GM12878 (cell line): ENCODE data around the gene RIN2. TPM values are rescaled to one million over a fixed set of nuclear protein-coding genes. Genes with fewer than 3 reads are reported as not detected.

Experiments
- ATAC-seq: fragments of 200-7000 bp; cut with Tn5 transposase; 3 replicates; pipeline ENCODE4 v1.9.1; 2020; ENCODE audit warnings: mild to moderate bottlenecking, moderate library complexity
- BruUV-seq: library from RNA; stranded (reverse); fragments of 400-500 nt; replicated peaks from 2 replicates; lab custom pipeline; 2021; lab: Mats Ljungman, UMichigan
- CTCF ChIA-PET: fragments of 300-600 bp; sonication (Branson Sonifier 250); formaldehyde crosslinking; extraction: SDS; loops from one replicate; lab custom pipeline; 2021; ENCODE audit warnings: inconsistent platforms; lab: Yijun Ruan, JAX
- POLR2A ChIA-PET: fragments of 350-600 bp; formaldehyde crosslinking; extraction: SDS; loops from one replicate; lab custom pipeline; 2021; ENCODE audit warnings: inconsistent platforms; lab: Charles Lee
- RAD21 ChIA-PET: fragments of 300-600 bp; sonication (Branson Sonifier 250); formaldehyde crosslinking; loops from one replicate; lab custom pipeline; 2023; ENCODE audit warnings: antibody characterized with exemption; ENCODE audit not compliant: unreplicated experiment; lab: Charles Lee
- SMC1A ChIA-PET: fragments of 300-600 bp; sonication (Branson Sonifier 250); formaldehyde crosslinking; loops from one replicate; lab custom pipeline; 2023; ENCODE audit not compliant: unreplicated experiment, uncharacterized antibody; lab: Charles Lee
- DNase-seq: peaks from one replicate; pipeline ENCODE4 v3.0.0-alpha.2; 2011; ENCODE audit warnings: low read depth, low spot score
- FAIRE-seq: peaks from 3 replicates; lab custom pipeline; 2011; peaks lifted over from hg19 to GRCh38; lab: Jason Lieb, UNC
- H2AFZ ChIP-seq: 2 replicates; pipeline ENCODE4 v1.6.0; 2011; ENCODE audit warnings: low read depth, low read length, control low read depth; ENCODE audit not compliant: control insufficient read depth
- H3K27ac ChIP-seq: 2 replicates; pipeline ENCODE4 v1.5.1; 2011; ENCODE audit warnings: control low read depth; ENCODE audit not compliant: control insufficient read depth, insufficient read depth
- H3K27me3 ChIP-seq, 2 experiments: replicated peaks in 1 of 2; 2 replicates each; pipeline versions ENCODE4 v1.6.0 to v1.6.1; 2011; ENCODE audit warnings: low read length in 1 of 2; ENCODE audit not compliant: control insufficient read depth in 2 of 2, insufficient read depth in 2 of 2
- H3K36me3 ChIP-seq, 2 experiments: 2 replicates each; pipeline ENCODE4 v1.5.1; 2011; ENCODE audit warnings: low read length in 1 of 2; ENCODE audit not compliant: control insufficient read depth in 2 of 2, insufficient read depth in 2 of 2
- H3K4me1 ChIP-seq: 2 replicates; pipeline ENCODE4 v1.6.1; 2011; ENCODE audit warnings: mild to moderate bottlenecking, low read length, moderate library complexity, mixed read lengths; ENCODE audit not compliant: control insufficient read depth, insufficient read depth
- H3K4me2 ChIP-seq: 2 replicates; pipeline ENCODE4 v1.6.0; 2011; ENCODE audit warnings: control low read depth; ENCODE audit not compliant: control insufficient read depth, insufficient read depth
- H3K4me3 ChIP-seq: fragments of 200-600 bp; sonication (generic); 2 replicates; pipeline ENCODE4 v1.5.1; 2016
- H3K79me2 ChIP-seq: 2 replicates; pipeline ENCODE4 v1.6.0; 2011; ENCODE audit warnings: low read length; ENCODE audit not compliant: control insufficient read depth, insufficient read depth
- H3K9ac ChIP-seq: 2 replicates; pipeline ENCODE4 v1.8.0; 2011; ENCODE audit warnings: low read length, control low read depth, mixed read lengths; ENCODE audit not compliant: control insufficient read depth, insufficient read depth
- H3K9me3 ChIP-seq: replicated peaks from 3 replicates; pipeline ENCODE4 v1.5.1; 2011; ENCODE audit warnings: mild to moderate bottlenecking, low read length; ENCODE audit not compliant: control insufficient read depth, insufficient read depth
- H4K20me1 ChIP-seq: 2 replicates; pipeline ENCODE4 v1.6.0; 2011; ENCODE audit not compliant: control insufficient read depth, insufficient read depth
- HDAC6 ChIP-seq: fragments of 200-600 bp; sonication (generic); IDR thresholded peaks from one replicate; pipeline ENCODE4 v1.8.0; 2017; ENCODE audit warnings: antibody characterized with exemption; ENCODE audit not compliant: unreplicated experiment
- MYB ChIP-seq: fragments of 150-350 bp; IDR thresholded peaks from 2 replicates; pipeline ENCODE4 v1.6.1; 2014; ENCODE audit warnings: mild to moderate bottlenecking, low read depth, low read length, borderline replicate concordance
- TAF1 ChIP-seq: IDR thresholded peaks from 2 replicates; pipeline ENCODE4 v1.6.1; 2011; ENCODE audit warnings: mild to moderate bottlenecking, low read depth, low read length, borderline replicate concordance
- TCF12 ChIP-seq: IDR thresholded peaks from 2 replicates; pipeline ENCODE4 v1.6.1; 2011; ENCODE audit warnings: low read depth, mild to moderate bottlenecking, low read length
- WGBS: methylation state at CpG from one replicate; pipeline ENCODE4 v1.1.6; 2016; ENCODE audit warnings: low lambda C conversion rate; ENCODE audit not compliant: insufficient replicate concordance, insufficient coverage; ENCODE audit errors: missing lambda C conversion rate; 5-methylcytosine and 5-hydroxymethylcytosine counted together
- in situ Hi-C: fragments of 300-500 bp; cut with MboI; formaldehyde crosslinking; loops from 9 replicates; pipeline ENCODE4 v1.14.3; 2018; ENCODE audit warnings: mixed read lengths
- intact Hi-C: fragments of 100-400 bp; cut with micrococcal nuclease; formaldehyde crosslinking; loops from one replicate; pipeline ENCODE4 v1.14.2; 2022; ENCODE audit not compliant: unreplicated experiment
- polyA plus RNA-seq, 11 experiments: library from polyadenylated mRNA; depleted of rRNA in 4 of 11; unstranded in 6 of 11; stranded (reverse) in 5 of 11; fragments of >200 nt; fragmentation: Nextera tagmentation in 4 of 11; fragmentation: Illumina TruSeq in 1 of 11; extraction: Ambion mirVana in 4 of 11; extraction: Trizol in 1 of 11; gene quantifications; 1 replicate in 1 of 11; 2 replicates in 10 of 11; pipeline versions ENCODE4 v1.2.1 to v1.2.3, GENCODE V29; 2011 to 2016; ENCODE audit warnings: inconsistent platforms in 2 of 11, missing spikeins in 2 of 11, low read depth in 1 of 11
- total RNA-seq, 4 experiments: library from RNA; depleted of rRNA in 3 of 4; stranded (reverse); fragments of >200 nt in 3 of 4; fragmentation: Illumina TruSeq in 1 of 4; extraction: Trizol in 1 of 4; gene quantifications; 2 replicates each; pipeline versions ENCODE4 v1.2.1 to v1.2.3, GENCODE V29; 2013 to 2021
- TF ChIP-seq, protein P1 (sequence below): fragments of 450-650 bp; IDR thresholded peaks from 2 replicates; pipeline ENCODE4 v1.6.1; 2016; ENCODE audit warnings: mild to moderate bottlenecking
- TF ChIP-seq, protein P2 (sequence below): fragments of 450-650 bp; IDR thresholded peaks from 2 replicates; pipeline ENCODE4 v1.6.1; 2017; ENCODE audit warnings: borderline replicate concordance
- TF ChIP-seq, protein P3 (sequence below): IDR thresholded peaks from 2 replicates; pipeline ENCODE4 v1.6.1; 2012; ENCODE audit warnings: mild to moderate bottlenecking, low read depth, low read length

The RIN2 gene
- total and polyA plus RNA-seq, 10 of the 15 experiments (the other 5 are each of a cell fraction or from before 2014, with no cell fraction given): 0.68 to 8.5 (median 4.5) TPM

GRCh38 chr20:19783966-19784401 is 25.9 kb downstream of the RIN2 start:
- Histone ChIP-seq H3K4me1 (peaks cover 12% of the 10 kb centered on the region; the same call in 1 of the 2 replicates), H3K4me2 (no peak overlapping the region), H3K36me3 (no peaks in the 10 kb centered on the region), H3K79me2 (no peaks in the 10 kb centered on the region), H3K27me3 (no peaks in the 10 kb centered on the region), H3K27ac (no peak overlapping the region), H4K20me1 (no peaks in the 10 kb centered on the region), H2AFZ (no peak overlapping the region), H3K9ac (no peak overlapping the region), H3K4me3 (no peak overlapping the region), H3K9me3 (no peaks in the 10 kb centered on the region; the same call in 2 of the 3 replicates)
- RAD21 ChIA-PET: interaction anchor here (0.6 to 3.8 kb wide), 5 partner anchors 44 to 210 kb away, joined by 3 to 14 read pairs (median 3); no protein-coding TSS in a partner anchor
- FAIRE-seq: no peak
- no TSS peak for BruUV-seq
- TF ChIP-seq, protein P1, sequence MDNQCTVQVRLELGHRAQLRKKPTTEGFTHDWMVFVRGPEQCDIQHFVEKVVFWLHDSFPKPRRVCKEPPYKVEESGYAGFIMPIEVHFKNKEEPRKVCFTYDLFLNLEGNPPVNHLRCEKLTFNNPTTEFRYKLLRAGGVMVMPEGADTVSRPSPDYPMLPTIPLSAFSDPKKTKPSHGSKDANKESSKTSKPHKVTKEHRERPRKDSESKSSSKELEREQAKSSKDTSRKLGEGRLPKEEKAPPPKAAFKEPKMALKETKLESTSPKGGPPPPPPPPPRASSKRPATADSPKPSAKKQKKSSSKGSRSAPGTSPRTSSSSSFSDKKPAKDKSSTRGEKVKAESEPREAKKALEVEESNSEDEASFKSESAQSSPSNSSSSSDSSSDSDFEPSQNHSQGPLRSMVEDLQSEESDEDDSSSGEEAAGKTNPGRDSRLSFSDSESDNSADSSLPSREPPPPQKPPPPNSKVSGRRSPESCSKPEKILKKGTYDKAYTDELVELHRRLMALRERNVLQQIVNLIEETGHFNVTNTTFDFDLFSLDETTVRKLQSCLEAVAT: no peak
- no peak for TF ChIP-seq TAF1
- TF ChIP-seq TCF12: no peak
- TF ChIP-seq HDAC6: no peak
- TF ChIP-seq MYB: no peak
- TF ChIP-seq, protein P2, sequence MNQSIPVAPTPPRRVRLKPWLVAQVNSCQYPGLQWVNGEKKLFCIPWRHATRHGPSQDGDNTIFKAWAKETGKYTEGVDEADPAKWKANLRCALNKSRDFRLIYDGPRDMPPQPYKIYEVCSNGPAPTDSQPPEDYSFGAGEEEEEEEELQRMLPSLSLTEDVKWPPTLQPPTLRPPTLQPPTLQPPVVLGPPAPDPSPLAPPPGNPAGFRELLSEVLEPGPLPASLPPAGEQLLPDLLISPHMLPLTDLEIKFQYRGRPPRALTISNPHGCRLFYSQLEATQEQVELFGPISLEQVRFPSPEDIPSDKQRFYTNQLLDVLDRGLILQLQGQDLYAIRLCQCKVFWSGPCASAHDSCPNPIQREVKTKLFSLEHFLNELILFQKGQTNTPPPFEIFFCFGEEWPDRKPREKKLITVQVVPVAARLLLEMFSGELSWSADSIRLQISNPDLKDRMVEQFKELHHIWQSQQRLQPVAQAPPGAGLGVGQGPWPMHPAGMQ: no peak
- TF ChIP-seq, protein P3, sequence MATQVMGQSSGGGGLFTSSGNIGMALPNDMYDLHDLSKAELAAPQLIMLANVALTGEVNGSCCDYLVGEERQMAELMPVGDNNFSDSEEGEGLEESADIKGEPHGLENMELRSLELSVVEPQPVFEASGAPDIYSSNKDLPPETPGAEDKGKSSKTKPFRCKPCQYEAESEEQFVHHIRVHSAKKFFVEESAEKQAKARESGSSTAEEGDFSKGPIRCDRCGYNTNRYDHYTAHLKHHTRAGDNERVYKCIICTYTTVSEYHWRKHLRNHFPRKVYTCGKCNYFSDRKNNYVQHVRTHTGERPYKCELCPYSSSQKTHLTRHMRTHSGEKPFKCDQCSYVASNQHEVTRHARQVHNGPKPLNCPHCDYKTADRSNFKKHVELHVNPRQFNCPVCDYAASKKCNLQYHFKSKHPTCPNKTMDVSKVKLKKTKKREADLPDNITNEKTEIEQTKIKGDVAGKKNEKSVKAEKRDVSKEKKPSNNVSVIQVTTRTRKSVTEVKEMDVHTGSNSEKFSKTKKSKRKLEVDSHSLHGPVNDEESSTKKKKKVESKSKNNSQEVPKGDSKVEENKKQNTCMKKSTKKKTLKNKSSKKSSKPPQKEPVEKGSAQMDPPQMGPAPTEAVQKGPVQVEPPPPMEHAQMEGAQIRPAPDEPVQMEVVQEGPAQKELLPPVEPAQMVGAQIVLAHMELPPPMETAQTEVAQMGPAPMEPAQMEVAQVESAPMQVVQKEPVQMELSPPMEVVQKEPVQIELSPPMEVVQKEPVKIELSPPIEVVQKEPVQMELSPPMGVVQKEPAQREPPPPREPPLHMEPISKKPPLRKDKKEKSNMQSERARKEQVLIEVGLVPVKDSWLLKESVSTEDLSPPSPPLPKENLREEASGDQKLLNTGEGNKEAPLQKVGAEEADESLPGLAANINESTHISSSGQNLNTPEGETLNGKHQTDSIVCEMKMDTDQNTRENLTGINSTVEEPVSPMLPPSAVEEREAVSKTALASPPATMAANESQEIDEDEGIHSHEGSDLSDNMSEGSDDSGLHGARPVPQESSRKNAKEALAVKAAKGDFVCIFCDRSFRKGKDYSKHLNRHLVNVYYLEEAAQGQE: no peak
- in situ Hi-C loops (loop anchor here (5.0 kb wide), 1 partner anchor 213 kb away; no protein-coding TSS in a partner anchor), intact Hi-C loops (loop anchor here (2.0 to 10.0 kb wide), 2 partner anchors 101 to 219 kb away; no protein-coding TSS in a partner anchor)
- CTCF ChIA-PET: interaction anchor here (0.8 to 10.8 kb wide), 13 partner anchors 14 to 232 kb away, joined by 3 to 89 read pairs (median 6); no protein-coding TSS in a partner anchor
- no peak for DNase-seq
- WGBS: 55% methylated on average over 7 of the region's 7 CpGs
- no peak for ATAC-seq
- POLR2A ChIA-PET: no interaction called here
- SMC1A ChIA-PET: interaction anchor here (0.8 to 3.9 kb wide), 5 partner anchors 14 to 231 kb away, joined by 3 to 34 read pairs (median 6); no protein-coding TSS in a partner anchor
